ENCODE data around the gene REEP6.

The REEP6 gene

GRCh38 chr19:1491114-1491848 lies at the start of gene REEP6:
Gene REEP6 (plus strand): TSS chr19:1491181. CDS start chr19:1491270, 89 bp downstream.
- no peak for DNase-seq

DNA sequence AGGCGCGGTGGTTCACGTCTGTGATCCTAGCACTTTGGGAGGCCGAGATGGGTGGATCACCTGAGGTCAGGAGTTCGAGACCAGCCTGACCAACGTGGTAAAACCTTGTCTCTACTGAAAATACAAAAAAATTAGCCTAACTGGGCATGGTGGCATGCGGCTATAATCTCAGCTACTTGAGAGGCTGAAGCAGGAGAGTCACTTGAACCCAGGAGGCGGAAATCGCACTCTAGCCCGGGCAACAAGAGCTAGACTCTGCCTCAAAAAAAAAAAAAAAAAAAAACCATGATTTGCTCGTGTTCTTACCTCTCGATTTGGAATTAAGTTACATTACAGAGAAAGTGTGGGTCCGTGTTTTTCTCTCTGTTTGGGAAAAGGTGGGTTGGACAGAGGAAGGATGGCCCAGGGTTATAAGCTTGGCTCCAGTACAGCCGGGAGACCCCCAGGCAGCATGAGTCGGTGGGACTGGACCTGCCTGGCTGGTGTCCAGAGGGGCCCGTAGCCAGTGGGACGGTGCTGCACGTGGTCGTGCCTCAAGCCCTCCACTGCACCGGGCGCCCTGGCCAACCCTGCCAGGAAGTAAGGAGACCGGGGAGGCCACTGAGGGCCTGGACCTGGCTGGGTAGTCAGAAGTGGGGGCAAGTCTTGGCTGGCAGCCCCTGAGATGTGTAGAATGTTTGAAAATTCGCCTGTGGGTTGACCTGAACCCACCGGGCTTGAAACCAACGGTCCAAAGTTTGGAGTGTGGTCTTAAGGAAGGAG lies 49.1 kb upstream of the REEP6 start:
- DNase-seq, result no peak

- peak; percentile 78 for DNase-seq
Measured at GRCh38 chr19:1445185-1445931, 45.6 kb upstream of the REEP6 start.

DNA sequence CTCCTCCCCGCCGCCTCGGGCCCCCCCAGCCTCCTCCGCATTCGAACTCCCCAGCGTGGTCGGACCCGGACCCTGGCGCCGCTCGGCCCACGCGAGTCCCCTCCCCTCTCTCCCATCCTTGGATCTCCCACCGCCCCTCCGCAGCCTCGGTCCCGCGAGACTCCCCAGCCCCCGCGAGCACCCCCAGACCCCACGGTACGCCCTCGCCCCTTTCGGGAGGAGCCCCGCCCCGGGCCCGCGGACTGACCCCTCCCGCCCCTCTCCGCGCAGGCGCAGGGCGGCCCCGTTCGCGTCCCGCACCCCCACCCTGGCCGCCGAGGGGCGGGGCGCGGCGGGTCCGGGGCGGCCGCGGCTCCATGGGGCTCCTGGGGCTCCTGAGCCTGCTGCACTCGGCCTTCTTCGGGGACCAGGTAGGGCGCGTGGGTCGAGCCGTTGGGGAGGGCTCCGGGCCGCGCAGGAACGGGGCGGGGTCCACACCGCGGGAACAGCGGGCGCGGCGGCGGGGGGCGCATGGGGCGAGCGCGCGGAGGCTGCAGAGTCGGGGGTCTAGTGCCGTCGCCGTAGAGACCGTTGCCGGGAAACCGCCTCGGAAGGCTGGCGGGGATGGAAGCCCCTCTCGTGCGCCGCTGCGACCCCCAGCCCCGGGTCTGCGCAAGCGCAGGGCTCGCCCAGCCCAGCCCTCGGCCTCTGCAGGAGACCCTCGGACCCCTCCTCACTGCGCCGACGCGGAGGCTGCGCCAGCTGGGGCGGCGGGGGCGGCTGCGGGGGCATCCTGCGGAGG lies 44.9 kb upstream of the REEP6 start:
- no peak for DNase-seq

- no peak for DNase-seq
Measured at GRCh38 chr19:1446713-1447481, 44.1 kb upstream of the REEP6 start.

DNA sequence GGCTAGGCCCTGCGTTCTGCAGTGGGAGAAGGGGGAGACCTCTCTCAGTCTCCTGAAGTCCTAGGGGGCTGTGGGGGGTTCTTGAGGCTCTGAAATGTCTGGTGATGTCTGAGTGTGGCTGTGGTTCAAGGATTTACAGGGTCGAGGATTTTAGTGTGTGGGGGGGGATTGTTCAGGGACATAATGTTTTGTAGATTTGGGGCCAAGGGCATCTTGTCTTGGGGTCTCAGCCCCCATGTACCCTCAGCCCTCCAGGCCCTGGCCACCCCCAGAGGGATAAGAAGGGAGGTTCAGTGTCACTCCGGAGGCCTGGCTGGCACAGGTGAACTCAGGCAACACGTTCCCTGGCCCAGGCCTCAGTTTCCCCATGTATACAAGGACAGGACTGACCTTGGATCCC lies 43.5 kb upstream of the REEP6 start:
- DNase-seq, result no peak

DNA sequence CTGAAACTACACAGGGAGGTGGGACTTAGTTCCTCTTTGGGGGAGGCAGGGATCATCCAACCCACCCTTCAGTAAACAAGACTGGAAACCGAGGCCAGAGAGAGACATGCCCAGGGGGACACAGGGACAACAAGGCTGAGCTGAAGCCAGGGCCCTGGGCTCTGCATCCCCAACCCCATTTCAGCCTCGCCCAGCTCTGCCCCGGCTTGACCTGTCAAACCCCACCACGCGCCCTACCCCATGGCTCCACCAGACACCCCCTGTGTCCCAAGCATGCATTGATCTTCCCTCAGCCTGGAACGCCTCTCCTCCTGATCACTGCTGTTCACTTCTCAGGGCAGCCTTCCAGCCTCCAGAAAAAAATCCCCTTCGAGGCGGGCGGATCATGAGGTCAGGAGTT lies 43.0 kb upstream of the REEP6 start:
- DNase-seq, result no peak

GRCh38 chr19:1449467-1450442 lies 41.2 kb upstream of the REEP6 start, which contains the start of gene APC2:
Gene APC2 (plus strand): TSS chr19:1450121. CDS start chr19:1453002, 2,881 bp downstream.
- DNase-seq, result no peak

DNA sequence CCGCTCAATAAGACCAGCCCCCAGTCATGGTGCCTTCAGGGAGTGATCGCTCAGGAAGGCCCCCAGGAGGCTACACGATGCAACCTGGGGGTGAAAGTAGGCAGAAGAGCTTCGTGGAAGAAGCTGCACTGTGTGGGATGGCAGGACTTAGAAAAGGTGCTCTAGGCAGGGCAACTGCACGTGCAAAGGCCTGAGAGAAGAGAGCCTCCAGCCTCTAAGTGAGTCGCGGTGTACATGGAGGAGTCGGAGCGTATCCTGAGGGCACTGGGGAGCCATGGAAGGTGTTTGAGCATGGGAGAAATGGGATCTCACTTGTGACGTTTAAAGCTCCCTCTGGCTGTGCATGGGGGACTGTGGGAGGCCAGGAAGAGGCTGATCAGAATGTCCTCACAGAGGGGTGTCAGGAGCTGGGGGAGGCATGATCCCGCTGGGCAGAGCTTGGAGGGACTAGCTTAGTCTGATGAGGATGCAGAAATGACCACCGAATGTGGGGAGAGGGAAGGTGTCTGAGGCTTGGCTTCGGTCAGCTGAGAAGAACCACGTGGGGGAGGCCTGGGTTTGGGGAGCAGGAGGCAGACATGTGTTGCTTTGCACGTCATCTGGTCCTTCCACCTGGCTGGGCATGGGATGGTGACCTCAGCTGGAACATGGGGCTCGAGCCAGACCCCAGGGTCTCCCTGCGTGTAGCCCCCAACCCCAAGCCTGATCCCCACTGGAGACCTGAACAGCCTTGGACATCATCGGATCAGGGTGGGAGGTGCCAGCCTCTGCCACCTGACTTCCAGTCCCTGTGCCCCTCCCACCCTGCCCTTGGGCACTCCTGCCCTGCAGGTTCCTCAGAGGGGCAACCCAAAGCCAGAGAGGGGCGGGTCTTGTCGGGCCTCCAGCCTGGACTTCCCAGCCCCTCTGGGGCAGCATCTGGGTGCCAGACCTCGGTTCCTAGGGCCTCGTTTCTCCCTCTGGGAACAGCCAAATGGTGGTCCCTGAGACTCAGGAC lies 39.9 kb upstream of the REEP6 start:
- DNase-seq, result no peak

GRCh38 chr19:1451916-1452801 lies 38.8 kb upstream of the REEP6 start:
- no peak for DNase-seq

DNA sequence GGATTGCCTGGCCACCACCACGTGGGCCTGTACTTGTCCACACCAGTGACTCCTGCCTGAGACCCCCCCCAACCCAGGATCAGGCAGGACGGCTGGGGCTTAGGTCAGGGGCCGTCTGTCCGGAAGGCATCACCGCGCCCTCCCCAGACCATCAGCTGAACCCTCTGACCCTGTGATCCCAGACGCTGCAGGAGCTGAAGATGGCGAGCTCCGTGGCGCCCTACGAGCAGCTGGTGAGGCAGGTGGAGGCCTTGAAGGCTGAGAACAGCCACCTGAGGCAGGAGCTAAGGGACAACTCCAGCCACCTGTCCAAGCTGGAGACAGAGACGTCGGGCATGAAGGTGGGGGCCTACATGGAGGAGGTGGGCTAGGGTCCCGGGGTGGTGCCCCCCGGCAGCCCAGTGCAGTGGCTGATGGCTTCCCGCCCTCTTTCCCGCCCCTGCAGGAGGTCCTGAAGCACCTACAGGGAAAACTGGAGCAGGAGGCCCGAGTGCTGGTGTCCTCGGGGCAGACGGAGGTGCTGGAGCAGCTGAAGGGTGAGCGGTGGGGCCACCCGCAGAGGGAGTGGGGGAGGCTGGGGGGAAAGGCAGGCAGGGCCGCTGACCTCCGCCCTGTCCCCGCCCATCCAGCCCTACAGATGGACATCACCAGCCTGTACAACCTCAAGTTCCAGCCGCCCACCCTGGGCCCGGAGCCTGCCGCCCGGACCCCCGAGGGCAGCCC lies 38.0 kb upstream of the REEP6 start:
- no peak for DNase-seq

DNA sequence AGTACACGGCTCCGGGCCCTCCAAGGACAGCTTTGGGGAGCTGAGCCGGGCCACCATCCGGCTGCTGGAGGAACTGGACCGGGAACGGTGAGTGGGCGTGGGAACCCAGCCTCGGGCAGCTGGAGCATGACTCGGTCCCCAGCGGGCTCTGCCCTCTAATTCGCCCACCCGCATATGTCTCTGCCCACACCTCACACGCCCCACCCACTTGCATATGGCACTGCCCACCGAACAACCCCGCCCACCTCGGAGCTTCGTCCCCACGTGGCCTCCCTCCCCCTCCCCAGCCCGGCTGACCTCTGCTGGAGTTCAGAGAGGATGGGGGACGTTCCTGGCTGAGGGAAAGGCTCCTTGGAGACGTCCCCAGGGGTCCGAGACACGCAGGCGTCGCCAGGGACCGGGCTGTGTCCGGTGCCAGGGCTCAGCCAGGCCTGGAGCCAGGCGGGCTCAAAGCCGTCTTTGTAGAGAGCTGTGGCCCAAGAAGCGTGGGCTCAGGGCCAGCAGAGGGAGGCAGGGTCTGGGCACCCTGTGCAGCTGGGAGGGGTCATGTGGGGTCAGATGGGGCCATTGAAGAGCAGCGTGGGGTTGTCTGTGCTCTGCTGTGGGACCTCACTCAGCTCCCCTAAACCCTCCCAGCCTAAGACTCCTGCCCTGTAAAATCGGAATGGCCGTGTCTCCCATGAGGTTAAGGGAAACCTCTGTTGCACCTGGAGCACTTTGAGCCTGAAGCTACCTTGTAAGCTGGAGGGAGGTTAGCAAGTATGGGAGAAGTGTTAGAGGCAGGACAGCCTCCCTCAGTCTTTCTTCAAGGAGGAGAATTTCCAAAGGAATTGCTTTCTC lies 37.2 kb upstream of the REEP6 start:
- no peak for DNase-seq

GRCh38 chr19:1455002-1455335 lies 36.0 kb upstream of the REEP6 start:
- no peak for DNase-seq

- DNase-seq, result no peak
Measured at GRCh38 chr19:1455336-1456120, 35.5 kb upstream of the REEP6 start.

- DNase-seq, result no peak
Measured at GRCh38 chr19:1456121-1456900, 34.7 kb upstream of the REEP6 start.

Data from activated CD8-positive, alpha-beta memory T cell treated with anti-CD3 and anti-CD28 coated beads, Interleukin-2, amount 50 U/mL, for 4 hours (primary cell).